Keratinocyte (primary cell): ENCODE results near the gene PARVA. TPM values are rescaled to one million over a fixed set of nuclear protein-coding genes. Genes with fewer than 3 reads are reported as not detected.

Source experiments
- DNase-seq: peaks from one replicate; pipeline ENCODE4 v3.0.0-alpha.2; 2011; ENCODE audit warnings: low read depth, missing footprints, low spot score
- FAIRE-seq: peaks from 2 replicates; lab custom pipeline; 2011; peaks lifted over from hg19 to GRCh38; lab: Jason Lieb, UNC
- H2AFZ ChIP-seq: 2 replicates; pipeline ENCODE4 v1.6.0; 2012; ENCODE audit warnings: low read length, control low read depth, inconsistent platforms; ENCODE audit not compliant: control insufficient read depth
- H3K27ac ChIP-seq: 2 replicates; pipeline ENCODE4 v1.5.1; 2011; ENCODE audit warnings: low read length; ENCODE audit not compliant: control insufficient read depth, insufficient read depth
- H3K27me3 ChIP-seq: 3 replicates; pipeline ENCODE4 v1.6.0; 2011; ENCODE audit warnings: low read length; ENCODE audit not compliant: control insufficient read depth, insufficient read depth; ENCODE audit errors: extremely low read depth
- H3K36me3 ChIP-seq, 2 experiments: 2 replicates in 1 of 2; 3 replicates in 1 of 2; pipeline ENCODE4 v1.5.1; 2011; ENCODE audit warnings: low read length in 2 of 2, mild to moderate bottlenecking in 1 of 2; ENCODE audit not compliant: control insufficient read depth in 2 of 2, insufficient read depth in 2 of 2; ENCODE audit errors: extremely low read depth in 1 of 2
- H3K4me1 ChIP-seq: 3 replicates; pipeline ENCODE4 v1.5.1; 2011; ENCODE audit warnings: low read length; ENCODE audit not compliant: control insufficient read depth, insufficient read depth; ENCODE audit errors: extremely low read depth
- H3K4me2 ChIP-seq: 3 replicates; pipeline ENCODE4 v1.6.0; 2011; ENCODE audit warnings: low read depth, low read length; ENCODE audit not compliant: control insufficient read depth, insufficient read depth; ENCODE audit errors: extremely low read depth
- H3K4me3 ChIP-seq, 3 experiments: fragments of 200-600 bp in 1 of 3; sonication (generic) in 1 of 3; 2 replicates in 2 of 3; 3 replicates in 1 of 3; pipeline ENCODE4 v1.5.1; 2011 to 2016; ENCODE audit warnings: low read length in 3 of 3, mild to moderate bottlenecking in 3 of 3, control low read depth in 2 of 3, inconsistent platforms in 1 of 3, low read depth in 1 of 3, mixed read lengths in 1 of 3, mixed run types in 1 of 3, moderate library complexity in 1 of 3; ENCODE audit not compliant: control insufficient read depth in 2 of 3, insufficient read depth in 2 of 3; ENCODE audit errors: extremely low read depth in 1 of 3
- H3K79me2 ChIP-seq: 2 replicates; pipeline ENCODE4 v1.6.0; 2012; ENCODE audit warnings: low read length; ENCODE audit not compliant: control insufficient read depth, insufficient read depth
- H3K9ac ChIP-seq: 3 replicates; pipeline ENCODE4 v1.6.0; 2011; ENCODE audit warnings: low read length; ENCODE audit not compliant: control insufficient read depth, insufficient read depth; ENCODE audit errors: extremely low read depth
- H3K9me1 ChIP-seq: 3 replicates; pipeline ENCODE4 v1.6.0; 2011; ENCODE audit warnings: low read length; ENCODE audit not compliant: control insufficient read depth, insufficient read depth; ENCODE audit errors: extremely low read depth
- H3K9me3 ChIP-seq: 2 replicates; pipeline ENCODE4 v1.5.1; 2012; ENCODE audit warnings: low read depth, low read length; ENCODE audit not compliant: control insufficient read depth
- H4K20me1 ChIP-seq: 3 replicates; pipeline ENCODE4 v1.6.0; 2011; ENCODE audit warnings: low read length; ENCODE audit not compliant: control insufficient read depth, insufficient read depth; ENCODE audit errors: extremely low read depth
- CTCF ChIP-seq, 3 experiments: IDR thresholded peaks in 1 of 3; conservative IDR thresholded peaks in 1 of 3; optimal IDR thresholded peaks in 1 of 3; 2 replicates in 2 of 3; 3 replicates in 1 of 3; pipeline versions ENCODE3 to v1.5.1; 2011; ENCODE audit warnings: low read length in 3 of 3, mild to moderate bottlenecking in 3 of 3, moderate library complexity in 2 of 3, control low read depth in 1 of 3, inconsistent platforms in 1 of 3; ENCODE audit not compliant: insufficient read depth in 2 of 3; ENCODE audit errors: extremely low read depth in 1 of 3
- EZH2 ChIP-seq: IDR thresholded peaks from one replicate; pipeline ENCODE4 v1.6.1; 2012; ENCODE audit warnings: inconsistent platforms, mild to moderate bottlenecking, low read length, moderate library complexity
- dilution Hi-C: fragments of 300-500 bp; cut with MboI; formaldehyde crosslinking; loops from one replicate; pipeline ENCODE4 v1.7.0; 2020; ENCODE audit warnings: low sequenced_read_pairs; ENCODE audit not compliant: extremely low pct_ligation_motif_present
- polyA plus RNA-seq, 5 experiments: library from polyadenylated mRNA; depleted of rRNA in 3 of 5; stranded (reverse) in 3 of 5; stranded (forward) in 1 of 5; unstranded in 1 of 5; fragments of >200 nt; gene quantifications; 1 replicate in 1 of 5; 2 replicates in 3 of 5; 3 replicates in 1 of 5; pipeline versions ENCODE4 v1.2.1 to v1.2.3, GENCODE V29; 2011 to 2012; ENCODE audit warnings: missing spikeins in 2 of 5, low read depth in 1 of 5, low replicate concordance in 1 of 5

Gene PARVA
- polyA plus RNA-seq, 1 donor (not counting 4 experiments of a cell fraction or from before 2014, with no cell fraction given) = 28.9 TPM

GRCh38 chr11:12473381-12473780, 96.0 kb downstream of the PARVA start:
- Histone ChIP-seq H3K4me3 (no peak overlapping the region), H3K4me2 (no peak overlapping the region), H4K20me1 (no peaks in the 10 kb centered on the region), H3K27ac (no peak overlapping the region), H3K27me3 (no peaks in the 10 kb centered on the region), H3K36me3 (peaks cover 7 to 9% of the 10 kb centered on the region in 2 experiments), H2AFZ (no peak overlapping the region), H3K9me3 (no peaks in the 10 kb centered on the region), H3K4me1 (peaks cover 5% of the 10 kb centered on the region), H3K9me1 (no peaks in the 10 kb centered on the region), H3K79me2 (peaks cover 3% of the 10 kb centered on the region), H3K9ac (no peak overlapping the region)
- TF ChIP-seq EZH2 = no peak
- no peak for TF ChIP-seq CTCF (optimal IDR thresholded peaks at IDR 0.05 in 1 of 3, IDR thresholded peaks at IDR 0.05 in 1 of 3, conservative IDR thresholded peaks at IDR 0.05 in 1 of 3; ENCODE audit: extremely low read depth in 1 of 3, insufficient read depth in 2 of 3, low read length in 3 of 3)
- dilution Hi-C loops = no loop called here
- FAIRE-seq (no peak), DNase-seq (no peak)

- Histone ChIP-seq H3K27me3 (no peaks in the 10 kb centered on the region), H3K9me3 (no peaks in the 10 kb centered on the region), H3K79me2 (peaks cover 3% of the 10 kb centered on the region), H3K4me2 (no peak overlapping the region), H3K4me1 (peaks cover 12% of the 10 kb centered on the region), H3K9me1 (no peaks in the 10 kb centered on the region), H3K27ac (no peak overlapping the region), H2AFZ (no peak overlapping the region), H3K9ac (no peak overlapping the region), H3K4me3 (no peak overlapping the region), H3K36me3 (peaks cover 7 to 13% of the 10 kb centered on the region in 2 experiments), H4K20me1 (no peaks in the 10 kb centered on the region)
- no peak for TF ChIP-seq CTCF (optimal IDR thresholded peaks at IDR 0.05 in 1 of 3, IDR thresholded peaks at IDR 0.05 in 1 of 3, conservative IDR thresholded peaks at IDR 0.05 in 1 of 3; ENCODE audit: extremely low read depth in 1 of 3, insufficient read depth in 2 of 3, low read length in 3 of 3)
- no peak for TF ChIP-seq EZH2
- DNase-seq = no peak
- FAIRE-seq = no peak
- dilution Hi-C loops = no loop called here
These were observed 97.5 kb downstream of the PARVA start for GRCh38 chr11:12474871-12475270.
